GM12892 (cell line): ENCODE measurements around the gene YTHDF1.

Experiments
- DNase-seq: peaks from one replicate; pipeline ENCODE4 v3.0.0; 2011; ENCODE audit not compliant: insufficient read length
- FAIRE-seq: peaks from 2 replicates; lab custom pipeline; 2011; peaks lifted over from hg19 to GRCh38; lab: Jason Lieb, UNC
- POLR2A ChIP-seq: IDR thresholded peaks from 2 replicates; pipeline ENCODE4 v1.6.1; 2011; ENCODE audit warnings: low read depth, low read length, control low read depth
- POLR2AphosphoS5 ChIP-seq: IDR thresholded peaks from 2 replicates; pipeline ENCODE4 v1.6.1; 2011; ENCODE audit warnings: low read depth, low read length, control low read depth
- TAF1 ChIP-seq: IDR thresholded peaks from 2 replicates; pipeline ENCODE4 v1.6.1; 2011; ENCODE audit warnings: low read depth, mild to moderate bottlenecking, control low read depth, low read length, borderline replicate concordance

YTHDF1 gene

DNA sequence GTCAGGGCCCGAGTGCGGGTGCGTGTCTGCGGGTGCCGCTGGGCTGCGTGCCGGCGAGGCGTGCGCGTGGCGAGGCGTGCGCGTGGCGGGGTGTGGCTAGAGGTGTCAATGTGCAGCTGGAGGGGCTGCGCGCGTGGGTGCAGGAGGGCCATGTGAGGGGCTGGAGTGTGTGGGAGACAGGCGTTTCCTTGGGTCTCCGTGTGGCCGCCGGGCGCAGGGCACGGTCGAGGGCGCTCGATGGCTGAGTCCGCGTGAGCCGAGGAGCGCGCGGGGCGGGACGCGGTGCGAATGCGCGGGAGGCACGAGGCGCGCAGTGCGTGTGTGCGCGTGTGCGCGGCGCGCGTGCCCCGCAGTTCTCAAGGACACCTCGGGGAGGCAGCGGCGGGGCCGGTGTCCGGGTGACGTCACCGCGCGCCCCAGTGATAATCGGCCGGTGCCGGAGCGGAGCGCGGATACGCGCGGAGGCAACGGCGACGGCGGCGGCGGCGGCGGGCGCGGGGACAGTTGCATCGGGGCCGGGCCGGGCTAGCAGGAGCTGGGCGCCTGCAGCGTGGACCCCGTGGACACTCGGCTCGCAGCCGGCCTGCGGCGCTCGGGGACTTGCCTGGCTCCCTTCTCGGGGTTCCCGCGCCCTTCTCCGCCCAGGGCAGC, 38.7 kb downstream of the YTHDF1 start:
- FAIRE-seq (no peak), DNase-seq (no peak)
- TF ChIP-seq TAF1 (no peak), POLR2AphosphoS5 (no peak), POLR2A (no peak)

DNA sequence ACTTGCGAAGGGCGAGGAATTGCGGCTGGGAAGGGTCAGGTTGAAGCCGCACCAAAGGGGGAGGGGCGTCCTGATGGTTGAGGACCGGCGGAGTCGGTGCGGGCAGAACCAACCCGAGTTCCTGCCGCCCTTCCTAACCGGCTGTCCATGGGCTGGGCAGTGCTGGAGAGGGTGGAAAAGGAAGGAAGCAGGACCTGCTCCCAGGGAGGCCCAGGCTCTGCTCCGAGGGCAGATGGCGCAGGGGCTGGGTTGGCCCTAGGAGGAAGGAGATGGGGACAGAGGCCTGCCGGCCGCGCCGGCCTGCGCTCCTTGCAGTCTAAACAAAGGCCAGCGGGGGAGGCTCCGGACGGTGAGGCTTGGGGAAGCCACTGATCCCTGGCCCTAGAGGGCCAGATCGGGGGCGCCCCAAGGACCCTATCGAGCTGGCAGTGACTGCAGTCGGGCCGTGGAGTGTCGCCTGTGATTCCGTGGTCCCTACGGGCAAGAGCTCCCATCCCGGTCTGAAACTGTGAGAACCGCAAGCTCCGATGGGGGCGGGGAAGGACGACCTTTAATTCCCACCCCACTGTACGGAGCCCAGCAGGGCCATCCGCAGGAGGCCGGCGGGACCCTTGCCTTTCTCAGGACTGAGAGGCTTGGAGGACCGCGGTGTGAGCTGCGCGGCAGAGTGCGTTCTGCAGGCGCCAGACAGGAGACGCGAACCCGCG, 39.4 kb downstream of the YTHDF1 start:
- DNase-seq (no peak), FAIRE-seq (no peak)
- no peak for TF ChIP-seq POLR2A
- TF ChIP-seq TAF1, result no peak
- no peak for TF ChIP-seq POLR2AphosphoS5

DNA sequence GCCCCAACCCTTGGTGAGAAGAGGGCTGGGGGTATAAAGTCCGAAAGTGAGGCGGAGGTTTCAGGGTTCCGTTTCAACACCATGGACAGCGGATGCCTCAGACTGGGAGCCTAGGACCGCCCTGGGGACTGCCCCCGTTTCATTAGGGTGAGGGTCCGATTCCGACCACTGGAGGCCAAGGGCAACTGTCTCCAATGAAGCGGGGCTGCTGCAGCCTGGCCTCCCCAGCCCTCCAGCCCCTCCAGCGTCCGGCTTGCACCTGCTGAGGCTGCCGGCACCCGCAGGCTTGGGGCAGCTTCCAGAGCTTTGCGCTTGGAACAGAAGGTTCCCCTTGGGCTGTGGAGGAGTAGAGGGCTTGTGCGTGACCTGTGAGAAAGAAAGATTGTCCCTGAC, 39.9 kb downstream of the YTHDF1 start:
- TF ChIP-seq TAF1, result no peak
- TF ChIP-seq POLR2AphosphoS5, result no peak
- no peak for TF ChIP-seq POLR2A
- FAIRE-seq, result no peak
- DNase-seq, result no peak

DNA sequence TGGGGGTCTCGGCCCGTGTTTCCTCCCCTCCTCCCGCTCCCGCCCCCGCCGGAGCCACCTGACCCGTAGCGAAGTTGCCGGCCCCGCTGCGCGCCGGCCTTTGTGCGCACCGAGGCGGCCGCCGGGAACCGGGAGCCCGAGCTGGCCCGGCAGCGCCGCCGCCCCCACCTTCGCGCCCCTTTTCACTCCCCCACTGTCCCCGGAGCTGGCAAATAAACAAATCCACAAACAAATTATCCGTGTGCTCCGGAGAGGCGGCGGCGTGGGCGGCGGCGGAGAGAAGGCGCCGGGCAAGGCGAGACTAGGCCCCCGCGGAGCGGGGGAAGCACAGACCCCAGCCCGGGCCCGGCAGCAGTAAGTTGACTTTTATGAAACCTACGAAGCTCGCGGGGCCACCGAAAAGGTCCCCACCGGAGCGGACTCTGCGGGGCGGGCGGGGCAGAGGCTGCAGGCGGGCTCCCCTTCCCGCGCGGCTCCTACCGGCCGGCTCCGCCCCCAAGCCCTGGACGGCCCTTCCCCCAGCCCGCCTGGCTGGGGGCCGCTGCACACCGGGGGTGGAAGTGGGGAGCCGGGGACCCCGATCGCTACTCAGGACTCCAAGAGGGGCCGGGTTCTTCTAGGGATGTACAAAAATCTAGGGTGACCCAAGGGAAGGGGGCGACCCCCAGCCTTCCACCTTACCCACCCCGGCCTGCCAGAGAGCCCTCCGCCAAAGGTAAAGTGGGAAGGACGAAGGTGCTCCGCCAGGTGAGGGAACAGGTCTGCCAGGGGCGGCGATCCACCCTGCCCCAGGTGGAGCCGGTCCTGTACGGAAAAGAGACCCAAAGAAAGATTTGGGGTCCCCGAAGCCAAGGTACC, 40.7 kb downstream of the YTHDF1 start:
- FAIRE-seq (no peak), DNase-seq (no peak)
- no peak for TF ChIP-seq POLR2A
- TF ChIP-seq POLR2AphosphoS5, result no peak
- TF ChIP-seq TAF1, result no peak

DNA sequence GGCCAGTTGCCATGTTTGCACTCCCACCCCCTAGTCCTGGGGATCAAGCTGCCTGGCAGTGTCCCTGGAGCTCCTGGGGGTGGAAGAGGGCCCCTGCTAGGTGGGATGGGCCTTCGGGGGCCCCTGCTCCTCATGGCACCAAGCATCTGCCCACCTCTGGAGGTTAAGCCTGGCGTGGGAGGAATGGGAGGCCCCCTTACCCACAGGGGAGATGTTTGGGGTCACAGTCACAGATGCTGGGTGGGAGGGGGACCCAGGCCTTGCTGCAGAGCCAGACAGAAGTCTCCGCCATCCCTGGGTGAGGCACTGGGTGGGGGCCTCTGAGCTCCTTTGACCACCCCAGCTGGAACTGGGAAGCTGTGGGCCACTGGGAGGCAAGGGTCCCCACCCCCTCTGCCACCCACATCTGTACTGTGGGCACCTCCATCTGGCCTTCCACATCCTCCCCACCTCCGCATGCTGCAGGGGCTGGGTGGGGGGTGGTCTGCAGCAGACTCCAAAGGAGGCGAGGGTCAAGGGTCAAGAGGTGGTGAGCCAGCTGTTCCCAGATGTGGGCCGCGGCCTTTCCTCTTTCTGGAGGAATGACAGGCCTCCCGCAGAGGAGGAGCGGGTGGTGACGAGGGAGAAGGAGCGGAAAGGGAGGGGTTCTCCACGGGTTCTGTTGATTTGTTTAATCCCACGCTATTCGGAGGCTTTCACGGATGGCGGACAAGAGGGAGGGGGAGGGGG, 41.5 kb downstream of the YTHDF1 start:
- no peak for TF ChIP-seq TAF1
- TF ChIP-seq POLR2AphosphoS5, result no peak
- no peak for TF ChIP-seq POLR2A
- FAIRE-seq (no peak), DNase-seq (no peak)

- TF ChIP-seq POLR2AphosphoS5, result no peak
- DNase-seq, result no peak
- FAIRE-seq, result no peak
Measured at GRCh38 chr20:63173552-63174191, 42.3 kb downstream of the YTHDF1 start.

DNA sequence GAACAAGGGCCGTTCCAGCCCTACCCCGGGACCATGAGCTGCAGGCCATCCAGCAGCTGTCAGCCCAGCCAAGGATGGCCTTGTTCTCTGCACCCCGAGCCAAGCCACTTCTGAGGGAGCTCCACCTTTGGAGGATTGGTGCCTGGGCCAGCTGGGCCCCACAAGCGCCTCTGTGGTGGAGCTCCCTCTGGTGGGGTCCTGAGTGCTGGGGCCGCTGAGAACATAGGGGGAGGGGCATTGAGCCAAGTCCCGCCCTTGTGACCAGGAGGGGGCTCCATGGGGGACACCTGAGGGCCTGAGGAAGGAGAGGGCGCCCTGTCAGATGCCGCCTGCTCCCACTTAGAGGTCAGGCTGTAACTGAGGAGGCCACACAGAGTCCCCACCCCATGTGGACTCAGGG, 43.2 kb downstream of the YTHDF1 start:
- DNase-seq, result no peak
- FAIRE-seq, result no peak
- TF ChIP-seq POLR2A, result no peak
- TF ChIP-seq POLR2AphosphoS5, result no peak
- TF ChIP-seq TAF1, result no peak

DNA sequence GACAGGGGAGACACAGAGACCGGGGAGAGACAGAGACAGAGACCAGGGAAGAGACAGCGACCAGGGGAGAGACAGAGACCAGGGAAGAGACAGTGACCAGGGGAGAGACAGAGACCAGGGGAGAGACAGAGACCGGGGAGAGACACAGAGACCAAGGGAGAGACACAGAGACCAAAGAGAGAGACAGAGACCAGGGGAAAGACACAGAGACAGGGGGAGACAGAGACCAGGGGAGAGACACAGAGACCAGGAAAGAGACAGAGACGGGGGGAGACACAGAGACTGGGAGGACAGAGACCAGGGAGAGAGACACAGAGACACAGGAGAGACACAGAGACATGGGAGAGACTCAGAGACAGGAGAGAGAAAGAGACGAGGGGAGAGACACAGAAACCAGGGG, 43.9 kb downstream of the YTHDF1 start:
- no peak for FAIRE-seq
- TF ChIP-seq TAF1 (no peak), POLR2A (no peak), POLR2AphosphoS5 (no peak)
- no peak for DNase-seq

DNA sequence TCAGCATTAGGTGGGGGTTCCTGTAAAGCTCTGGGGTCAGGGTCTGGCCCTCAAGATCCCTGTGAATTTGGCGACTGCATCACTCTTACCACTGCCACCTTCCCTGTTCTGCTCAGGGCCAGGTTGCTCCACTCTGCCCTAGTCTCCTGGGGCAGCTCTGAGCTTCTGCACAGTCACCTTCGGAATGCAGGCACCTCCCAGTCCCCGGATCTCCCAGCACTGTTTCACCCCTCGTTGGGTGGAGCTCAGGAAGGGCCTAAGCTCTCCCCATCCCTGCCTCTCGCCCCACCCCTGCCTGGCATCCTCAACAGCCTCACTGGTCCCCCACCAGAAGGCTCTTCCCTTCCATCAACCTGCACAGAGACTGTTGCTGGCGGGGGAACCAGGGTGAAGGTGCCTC, 46.2 kb downstream of the YTHDF1 start:
- no peak for TF ChIP-seq POLR2AphosphoS5
- no peak for TF ChIP-seq POLR2A
- no peak for TF ChIP-seq TAF1
- no peak for DNase-seq
- FAIRE-seq, result no peak

DNA sequence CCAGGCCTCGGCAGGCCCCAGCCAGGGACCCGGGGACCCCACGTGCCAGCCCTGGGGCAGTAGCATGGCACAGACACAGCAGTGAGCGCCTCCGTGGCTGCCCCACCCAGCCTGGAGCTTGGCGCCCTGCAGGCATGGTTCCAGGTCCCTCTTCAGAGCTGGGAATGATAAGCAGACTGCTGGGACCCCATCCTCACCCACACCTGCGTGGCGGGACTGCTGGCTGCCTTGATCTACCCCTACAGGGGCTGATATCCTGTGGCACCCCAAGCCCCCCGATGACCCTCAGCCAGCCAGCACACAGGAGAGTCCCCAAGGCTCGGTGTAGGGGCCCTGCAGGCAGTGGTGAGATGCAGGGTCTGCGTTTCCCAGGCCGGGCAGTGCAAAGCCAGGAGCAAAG, 47.1 kb downstream of the YTHDF1 start:
- FAIRE-seq (no peak), DNase-seq (no peak)
- no peak for TF ChIP-seq POLR2A
- no peak for TF ChIP-seq POLR2AphosphoS5
- no peak for TF ChIP-seq TAF1

DNA sequence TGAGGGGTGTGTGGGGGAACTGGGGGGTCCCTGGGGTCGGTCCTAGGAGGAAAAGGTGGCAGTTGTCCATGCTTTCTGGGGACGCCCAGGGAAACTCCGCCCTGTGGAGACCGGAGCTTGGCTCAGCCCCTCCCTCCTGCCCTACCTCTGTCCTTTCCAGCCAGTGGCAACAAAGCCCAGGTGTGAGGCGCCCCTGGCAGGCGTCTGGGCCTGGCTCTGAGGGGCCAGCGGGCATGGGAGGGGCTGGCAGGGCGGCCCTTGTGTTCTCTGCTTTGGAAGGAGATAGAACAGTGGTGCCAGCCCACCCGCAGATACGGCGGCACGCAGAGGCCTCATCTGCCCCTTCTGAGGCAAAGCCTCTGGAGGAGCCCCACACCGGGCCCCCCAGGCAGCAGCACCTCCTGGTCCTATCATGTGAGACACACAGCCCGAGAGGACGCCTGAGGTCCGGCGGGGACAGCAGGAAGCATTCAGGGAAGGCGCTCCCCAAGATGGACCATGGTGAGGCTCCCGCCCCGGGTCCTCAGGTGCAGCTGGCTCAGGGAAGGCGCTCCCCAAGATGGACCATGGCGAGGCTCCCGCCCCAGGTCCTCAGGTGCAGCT, 47.9 kb downstream of the YTHDF1 start:
- no peak for FAIRE-seq
- DNase-seq, result no peak
- TF ChIP-seq TAF1, result no peak
- no peak for TF ChIP-seq POLR2A
- no peak for TF ChIP-seq POLR2AphosphoS5
